IMR-90 (cell line): ENCODE data around the gene DACT1.

Source experiments
- POLR2A ChIP-seq: IDR thresholded peaks from 2 replicates; pipeline ENCODE4 v1.6.1; 2012; ENCODE audit warnings: mild to moderate bottlenecking, low read depth, low read length
- SMC3 ChIP-seq: fragments of 150-350 bp; IDR thresholded peaks from 2 replicates; pipeline ENCODE4 v1.6.1; 2016; ENCODE audit warnings: low read depth, mild to moderate bottlenecking, antibody characterized with exemption, low read length, moderate library complexity
- TF ChIP-seq, protein P1 (sequence below): conservative IDR thresholded peaks from 2 replicates; pipeline ENCODE4 v1.5.1; 2012; ENCODE audit warnings: mild to moderate bottlenecking, low read depth, low read length, improper control_type of control experiment

DNA sequence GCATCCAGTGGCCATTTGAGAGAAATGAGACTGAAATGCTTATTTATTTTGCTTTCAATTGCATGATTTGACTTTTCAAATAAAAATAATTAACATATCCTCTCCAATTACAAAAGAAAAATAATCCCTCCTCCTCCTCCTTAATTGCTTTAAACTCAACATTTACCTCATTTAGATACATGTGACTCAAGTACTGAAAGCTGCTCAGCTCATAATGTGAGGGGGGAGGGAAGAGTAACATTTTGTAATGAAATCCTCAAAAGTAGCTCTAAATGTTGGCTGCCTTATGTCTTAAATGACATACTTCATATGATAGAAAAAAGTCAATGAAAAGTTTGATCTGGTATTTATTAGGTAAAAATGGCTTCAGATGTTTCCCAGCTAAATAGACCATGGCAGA lies 29.0 kb downstream of the DACT1 start:
- TF ChIP-seq SMC3 = no peak
- no peak for TF ChIP-seq POLR2A
- TF ChIP-seq, protein P1, sequence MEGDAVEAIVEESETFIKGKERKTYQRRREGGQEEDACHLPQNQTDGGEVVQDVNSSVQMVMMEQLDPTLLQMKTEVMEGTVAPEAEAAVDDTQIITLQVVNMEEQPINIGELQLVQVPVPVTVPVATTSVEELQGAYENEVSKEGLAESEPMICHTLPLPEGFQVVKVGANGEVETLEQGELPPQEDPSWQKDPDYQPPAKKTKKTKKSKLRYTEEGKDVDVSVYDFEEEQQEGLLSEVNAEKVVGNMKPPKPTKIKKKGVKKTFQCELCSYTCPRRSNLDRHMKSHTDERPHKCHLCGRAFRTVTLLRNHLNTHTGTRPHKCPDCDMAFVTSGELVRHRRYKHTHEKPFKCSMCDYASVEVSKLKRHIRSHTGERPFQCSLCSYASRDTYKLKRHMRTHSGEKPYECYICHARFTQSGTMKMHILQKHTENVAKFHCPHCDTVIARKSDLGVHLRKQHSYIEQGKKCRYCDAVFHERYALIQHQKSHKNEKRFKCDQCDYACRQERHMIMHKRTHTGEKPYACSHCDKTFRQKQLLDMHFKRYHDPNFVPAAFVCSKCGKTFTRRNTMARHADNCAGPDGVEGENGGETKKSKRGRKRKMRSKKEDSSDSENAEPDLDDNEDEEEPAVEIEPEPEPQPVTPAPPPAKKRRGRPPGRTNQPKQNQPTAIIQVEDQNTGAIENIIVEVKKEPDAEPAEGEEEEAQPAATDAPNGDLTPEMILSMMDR = no peak
